IPS-20b (cell line): Measurements from ENCODE around the gene ACTMAP.

ENCODE experiments used
- H3K27ac ChIP-seq: one replicate; pipeline ENCODE4 v1.5.1; 2013; ENCODE audit warnings: low read length
- H3K27me3 ChIP-seq: 2 replicates; pipeline ENCODE4 v1.6.1; 2013; ENCODE audit warnings: mild to moderate bottlenecking, low read length, inconsistent platforms; ENCODE audit not compliant: insufficient read depth
- H3K36me3 ChIP-seq: 2 replicates; pipeline ENCODE4 v1.6.1; 2013; ENCODE audit warnings: low read depth, mild to moderate bottlenecking, inconsistent platforms, low read length, moderate library complexity; ENCODE audit not compliant: insufficient read depth
- H3K4me1 ChIP-seq: 2 replicates; pipeline ENCODE4 v1.6.1; 2013; ENCODE audit warnings: mild to moderate bottlenecking, control low read depth, inconsistent platforms, low read length, moderate library complexity; ENCODE audit not compliant: insufficient read depth
- H3K4me3 ChIP-seq: 2 replicates; pipeline ENCODE4 v1.5.1; 2013; ENCODE audit warnings: mild to moderate bottlenecking, low read length, inconsistent platforms
- H3K9ac ChIP-seq: 2 replicates; pipeline ENCODE4 v1.6.1; 2013; ENCODE audit warnings: low read depth, mild to moderate bottlenecking, inconsistent platforms, low read length, moderate library complexity
- H3K9me3 ChIP-seq: 2 replicates; pipeline ENCODE4 v1.6.1; 2013; ENCODE audit warnings: mild to moderate bottlenecking, low read depth, low read length, inconsistent platforms; ENCODE audit not compliant: insufficient read depth

ACTMAP gene

DNA sequence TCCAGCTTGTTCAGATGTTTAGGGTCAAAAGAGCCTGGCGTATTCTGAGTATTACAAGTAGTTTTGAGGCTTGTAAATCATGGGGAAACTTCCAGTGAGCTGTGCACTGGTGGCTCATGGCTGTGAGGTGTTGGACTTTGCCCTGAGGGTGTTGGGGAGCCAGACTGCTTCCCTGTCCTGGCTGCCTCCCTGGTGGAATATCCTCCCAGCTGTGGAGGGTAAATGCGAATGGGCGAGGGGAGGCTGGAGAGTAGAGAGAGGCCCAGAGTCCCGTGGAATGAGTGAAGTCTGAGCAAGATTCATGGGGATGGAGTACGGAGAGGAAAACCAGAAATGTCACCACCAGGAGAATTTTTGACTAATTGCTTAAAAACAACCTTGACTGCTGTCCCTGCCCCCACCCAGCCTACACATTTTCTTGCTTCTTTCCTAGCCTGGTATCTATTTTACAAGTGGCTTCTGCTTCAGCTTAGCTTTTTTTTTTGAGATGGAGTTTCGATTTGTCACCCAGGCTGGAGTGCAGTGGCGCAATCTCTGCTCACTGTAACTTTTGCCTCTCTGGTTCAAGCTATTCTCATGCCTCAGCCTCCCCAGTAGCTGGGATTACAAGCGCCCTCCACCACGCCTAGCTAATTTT, 4.5 kb upstream of the ACTMAP start:
- Histone ChIP-seq H3K27ac (no peak overlapping the region), H3K9me3 (no peaks in the 10 kb centered on the region), H3K27me3 (no peaks in the 10 kb centered on the region), H3K36me3 (peaks cover 62% of the 10 kb centered on the region), H3K9ac (peak overlapping the region; percentile 42; the same call in 1 of the 2 replicates), H3K4me1 (peaks cover 4% of the 10 kb centered on the region; the same call in 1 of the 2 replicates), H3K4me3 (peak overlapping the region; percentile 51)

DNA sequence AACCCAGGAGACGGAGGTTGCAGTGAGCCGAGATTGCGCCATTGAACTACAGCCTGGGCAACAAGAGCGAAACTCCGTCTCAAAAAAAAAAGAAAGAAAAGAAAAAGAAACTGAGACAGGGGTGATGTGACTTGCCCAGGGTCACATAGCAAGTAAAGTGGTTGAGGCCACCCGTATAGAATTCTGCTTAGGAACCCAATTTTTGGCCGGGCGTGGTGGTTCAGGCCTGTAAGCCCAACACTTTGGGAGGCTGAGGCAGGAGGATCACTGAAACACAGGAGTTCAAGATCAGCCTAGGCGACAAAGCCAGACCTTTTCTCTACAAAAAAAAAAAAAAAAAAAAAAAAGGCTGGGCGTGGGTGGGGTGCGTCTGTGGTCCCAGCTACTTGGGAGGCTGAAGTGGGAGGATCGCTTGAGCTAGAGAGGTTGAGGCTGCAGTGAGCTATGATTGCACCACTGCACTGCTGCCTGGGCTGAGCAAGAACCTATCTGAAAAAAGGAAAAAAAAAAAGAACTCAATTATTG, 2.0 kb upstream of the ACTMAP start:
- Histone ChIP-seq H3K9me3 (no peaks in the 10 kb centered on the region), H3K9ac (peak overlapping the region; percentile 99; the same call in 1 of the 2 replicates), H3K4me1 (peaks cover 9% of the 10 kb centered on the region; the same call in 1 of the 2 replicates), H3K27ac (no peak overlapping the region), H3K27me3 (no peaks in the 10 kb centered on the region), H3K36me3 (peaks cover 40% of the 10 kb centered on the region), H3K4me3 (peak overlapping the region; percentile 97)

DNA sequence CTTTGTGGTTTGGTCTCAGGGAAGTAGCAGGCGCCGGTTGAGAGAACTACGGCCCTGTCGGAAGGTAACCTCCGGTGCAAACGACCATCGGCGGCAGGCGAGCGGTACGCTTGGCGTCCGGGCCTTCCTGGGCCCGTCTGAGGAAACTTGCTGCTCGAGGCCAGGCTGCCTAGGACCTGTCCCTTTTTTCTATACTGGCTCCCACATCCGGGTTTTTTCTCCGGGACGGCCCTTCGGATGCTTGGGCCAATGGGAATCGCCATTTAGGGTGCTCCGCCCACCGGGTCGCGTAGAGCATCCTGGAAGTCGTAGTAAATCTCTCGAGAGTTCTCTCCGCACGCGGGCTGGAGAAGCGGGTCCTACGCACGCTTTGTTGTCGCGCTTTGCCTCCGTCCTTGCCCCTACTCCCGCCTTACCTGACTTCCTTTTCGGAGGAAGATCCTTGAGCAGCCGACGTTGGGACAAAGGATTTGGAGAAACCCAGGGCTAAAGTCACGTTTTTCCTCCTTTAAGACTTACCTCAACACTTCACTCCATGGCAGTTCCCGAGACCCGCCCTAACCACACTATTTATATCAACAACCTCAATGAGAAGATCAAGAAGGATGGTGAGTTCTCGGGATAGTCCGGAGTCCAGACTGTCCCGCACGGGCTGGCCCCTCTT, 729 bp upstream of the ACTMAP start, which contains the start of gene SNRPA:
Gene SNRPA, plus strand, starts transcription at position 330 of the 664 bp plus-strand sequence. Its CDS starts 206 bp downstream, at position 536.
- Histone ChIP-seq H3K36me3 (peaks cover 27% of the 10 kb centered on the region), H3K9ac (peak within 1 kb of the TSS; percentile 99), H3K27me3 (no peaks in the 10 kb centered on the region), H3K9me3 (no peaks in the 10 kb centered on the region), H3K4me1 (peaks cover 9% of the 10 kb centered on the region; the same call in 1 of the 2 replicates), H3K27ac (peak within 1 kb of the TSS; percentile 95), H3K4me3 (peak within 1 kb of the TSS; percentile 97)

DNA sequence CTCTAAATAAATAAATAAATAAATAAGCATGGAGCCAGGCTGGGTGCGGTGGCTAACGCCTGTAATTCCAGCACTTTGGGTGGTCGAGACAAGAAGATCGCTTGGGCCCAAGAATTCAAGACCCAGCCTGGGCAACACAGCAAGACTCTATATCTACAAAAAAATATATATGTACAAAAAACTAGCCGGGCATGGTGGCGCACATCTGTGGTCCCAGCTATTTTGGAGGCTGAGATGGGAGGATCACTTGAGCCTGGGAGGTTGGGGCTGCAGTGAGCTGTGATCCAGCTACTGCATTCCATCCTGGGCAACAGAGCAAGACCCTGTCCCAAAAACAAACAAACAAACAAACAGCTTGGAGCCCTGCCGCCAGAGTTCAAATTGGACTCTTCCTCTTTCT, 2.7 kb downstream of the ACTMAP start:
- no peak overlapping the region for H3K4me3 ChIP-seq
- H3K4me1 ChIP-seq = peaks cover 6% of the 10 kb centered on the region; the same call in 1 of the 2 replicates
- H3K27ac ChIP-seq = no peak overlapping the region
- H3K27me3 ChIP-seq = no peaks in the 10 kb centered on the region
- no peaks in the 10 kb centered on the region for H3K9me3 ChIP-seq
- H3K36me3 ChIP-seq = peaks cover 1% of the 10 kb centered on the region; the same call in 1 of the 2 replicates
- no peak overlapping the region for H3K9ac ChIP-seq

DNA sequence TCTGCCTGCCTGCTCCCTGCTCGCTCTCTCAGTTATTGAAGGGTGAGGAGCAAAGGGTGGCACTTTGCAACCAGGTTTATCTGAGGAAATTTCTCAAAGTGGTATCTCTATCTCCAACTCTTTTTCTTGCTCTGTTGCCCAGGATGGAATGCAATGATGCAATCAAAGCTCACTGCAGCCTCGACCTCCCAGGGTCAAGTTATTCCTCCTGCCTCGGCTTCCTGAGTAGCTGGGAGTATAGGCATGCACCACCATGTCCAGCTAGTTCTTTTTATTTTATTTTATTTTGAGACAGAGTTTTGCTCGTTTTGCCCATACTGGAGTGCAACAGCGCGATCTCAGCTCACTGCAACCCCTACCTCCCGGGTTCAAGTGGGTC, 4.9 kb downstream of the ACTMAP start:
- Histone ChIP-seq H3K4me1 (peaks cover 6% of the 10 kb centered on the region; the same call in 1 of the 2 replicates), H3K36me3 (peaks cover 11% of the 10 kb centered on the region; the same call in 1 of the 2 replicates), H3K4me3 (no peak overlapping the region), H3K9me3 (no peaks in the 10 kb centered on the region), H3K27ac (no peak overlapping the region), H3K9ac (peak overlapping the region; percentile 14; the same call in 1 of the 2 replicates), H3K27me3 (no peaks in the 10 kb centered on the region)

DNA sequence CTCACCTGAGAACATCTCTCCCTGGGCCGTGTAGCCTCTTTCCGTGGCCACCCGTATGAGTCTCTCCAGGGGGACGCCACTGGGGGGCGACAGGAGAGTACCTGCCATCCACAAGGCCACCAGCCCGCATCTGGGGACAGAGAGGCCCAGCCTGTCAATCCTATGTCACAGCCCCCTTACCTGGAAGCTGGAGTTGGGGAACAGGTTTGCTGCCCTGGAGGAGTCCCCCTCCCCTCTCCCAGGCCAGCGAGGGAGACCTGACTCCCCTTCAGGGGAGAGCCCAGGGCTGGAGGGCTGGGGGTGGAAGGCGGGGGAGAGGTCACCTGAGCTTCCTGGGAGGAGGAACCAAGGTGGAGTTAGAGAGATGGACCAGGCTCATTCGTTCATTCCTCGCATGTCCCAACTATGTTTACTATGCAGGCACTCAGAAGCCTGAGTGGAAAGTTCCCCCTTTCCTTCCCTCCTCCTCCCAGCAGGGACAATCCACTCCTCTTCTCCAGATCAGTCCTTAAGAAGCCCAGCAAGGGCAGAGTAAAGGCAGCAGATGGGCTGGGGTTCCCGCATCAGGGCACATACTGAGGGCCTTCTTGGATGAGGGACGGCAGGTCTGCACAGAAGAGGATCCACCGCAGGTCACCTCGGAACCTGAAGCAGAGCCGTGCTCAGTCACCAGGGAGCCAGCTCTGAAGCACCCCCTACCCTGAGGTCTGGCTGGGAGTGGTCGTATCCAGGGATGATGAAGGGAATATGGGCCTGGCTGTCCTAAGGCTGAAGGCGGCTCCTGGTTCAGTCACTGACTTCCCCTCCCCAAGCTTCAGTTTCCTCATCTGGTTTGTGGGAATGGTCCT, 5.5 kb downstream of the ACTMAP start:
- Histone ChIP-seq H3K9ac (peak overlapping the region; percentile 14; the same call in 1 of the 2 replicates), H3K9me3 (no peaks in the 10 kb centered on the region), H3K27ac (no peak overlapping the region)

DNA sequence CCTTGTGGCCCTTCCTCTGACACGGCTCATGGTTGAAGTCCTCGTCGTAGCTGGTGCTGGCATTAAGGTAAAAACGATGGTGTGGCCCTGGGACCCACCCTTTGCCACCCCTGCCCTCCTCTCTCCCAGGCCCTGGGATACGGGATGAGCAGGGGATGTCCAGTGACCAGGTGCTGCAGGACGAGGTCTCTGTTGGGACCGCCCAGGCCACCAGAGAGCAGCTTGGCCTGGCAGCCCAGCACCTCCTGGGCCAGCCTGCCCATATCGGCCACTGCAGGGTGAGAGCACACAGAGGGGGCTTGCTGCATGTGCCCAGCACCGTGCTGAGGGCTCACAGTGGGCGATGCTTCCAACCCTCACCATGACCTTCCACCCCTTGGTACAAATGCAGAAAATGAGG, 6.4 kb downstream of the ACTMAP start:
- Histone ChIP-seq H3K9me3 (no peaks in the 10 kb centered on the region), H3K36me3 (peaks cover 11% of the 10 kb centered on the region; the same call in 1 of the 2 replicates), H3K27ac (no peak overlapping the region), H3K4me3 (no peak overlapping the region), H3K4me1 (no peaks in the 10 kb centered on the region), H3K9ac (no peak overlapping the region), H3K27me3 (no peaks in the 10 kb centered on the region)

More for the DNA sequence above, 5.5 kb downstream of the ACTMAP start:
- H3K4me1 ChIP-seq = peaks cover 5% of the 10 kb centered on the region; the same call in 1 of the 2 replicates
- H3K27me3 ChIP-seq = no peaks in the 10 kb centered on the region
- no peak overlapping the region for H3K4me3 ChIP-seq
- H3K36me3 ChIP-seq = peaks cover 11% of the 10 kb centered on the region; the same call in 1 of the 2 replicates

DNA sequence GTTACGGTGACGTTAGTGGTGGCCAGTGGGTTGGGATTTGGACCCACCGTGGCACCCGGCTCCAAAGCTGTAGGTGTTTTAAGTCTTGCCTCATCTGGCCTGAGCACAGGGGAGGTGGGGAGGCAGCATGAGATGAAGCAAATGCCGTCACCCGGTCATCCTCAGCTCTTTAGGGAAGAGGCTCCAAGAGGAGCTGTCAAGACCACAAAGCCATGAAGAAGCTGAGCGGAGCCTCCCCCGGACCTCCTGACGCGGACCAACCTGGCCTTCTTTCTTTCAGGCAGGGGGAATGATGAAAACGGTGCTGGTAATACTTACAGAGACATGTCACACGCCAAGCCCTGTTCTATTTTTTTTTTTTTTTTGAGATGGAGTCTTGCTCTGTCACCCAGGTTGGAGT, 7.4 kb downstream of the ACTMAP start:
- H3K27me3 ChIP-seq = no peaks in the 10 kb centered on the region
- H3K9me3 ChIP-seq = no peaks in the 10 kb centered on the region
- H3K4me3 ChIP-seq = no peak overlapping the region
- H3K36me3 ChIP-seq = peaks cover 11% of the 10 kb centered on the region; the same call in 1 of the 2 replicates
- H3K27ac ChIP-seq = no peak overlapping the region
- H3K9ac ChIP-seq = no peak overlapping the region
- H3K4me1 ChIP-seq = no peaks in the 10 kb centered on the region

DNA sequence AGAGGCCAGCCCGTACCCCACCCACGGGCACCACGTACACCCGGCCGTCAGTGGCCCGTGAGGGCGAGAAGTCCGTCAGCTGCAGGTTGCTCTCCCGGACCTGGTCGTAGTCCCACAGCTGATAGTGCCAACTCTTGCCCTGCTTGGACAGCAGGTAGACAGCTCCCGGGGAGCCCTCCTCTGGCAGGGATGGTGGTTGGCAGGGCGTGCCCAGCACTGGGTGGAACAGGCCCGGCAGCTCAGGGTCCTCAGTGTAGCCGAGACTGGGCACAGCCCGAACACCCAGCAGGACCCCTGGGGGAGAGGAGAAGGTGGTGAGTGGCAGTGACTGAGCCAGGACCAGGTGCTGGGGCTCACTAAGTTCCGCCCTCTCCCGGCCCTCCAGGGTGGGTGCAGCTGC, 7.8 kb downstream of the ACTMAP start:
- Histone ChIP-seq H3K9ac (no peak overlapping the region), H3K36me3 (peaks cover 13% of the 10 kb centered on the region), H3K9me3 (no peaks in the 10 kb centered on the region), H3K4me3 (no peak overlapping the region), H3K27me3 (no peaks in the 10 kb centered on the region), H3K27ac (no peak overlapping the region), H3K4me1 (no peaks in the 10 kb centered on the region)

DNA sequence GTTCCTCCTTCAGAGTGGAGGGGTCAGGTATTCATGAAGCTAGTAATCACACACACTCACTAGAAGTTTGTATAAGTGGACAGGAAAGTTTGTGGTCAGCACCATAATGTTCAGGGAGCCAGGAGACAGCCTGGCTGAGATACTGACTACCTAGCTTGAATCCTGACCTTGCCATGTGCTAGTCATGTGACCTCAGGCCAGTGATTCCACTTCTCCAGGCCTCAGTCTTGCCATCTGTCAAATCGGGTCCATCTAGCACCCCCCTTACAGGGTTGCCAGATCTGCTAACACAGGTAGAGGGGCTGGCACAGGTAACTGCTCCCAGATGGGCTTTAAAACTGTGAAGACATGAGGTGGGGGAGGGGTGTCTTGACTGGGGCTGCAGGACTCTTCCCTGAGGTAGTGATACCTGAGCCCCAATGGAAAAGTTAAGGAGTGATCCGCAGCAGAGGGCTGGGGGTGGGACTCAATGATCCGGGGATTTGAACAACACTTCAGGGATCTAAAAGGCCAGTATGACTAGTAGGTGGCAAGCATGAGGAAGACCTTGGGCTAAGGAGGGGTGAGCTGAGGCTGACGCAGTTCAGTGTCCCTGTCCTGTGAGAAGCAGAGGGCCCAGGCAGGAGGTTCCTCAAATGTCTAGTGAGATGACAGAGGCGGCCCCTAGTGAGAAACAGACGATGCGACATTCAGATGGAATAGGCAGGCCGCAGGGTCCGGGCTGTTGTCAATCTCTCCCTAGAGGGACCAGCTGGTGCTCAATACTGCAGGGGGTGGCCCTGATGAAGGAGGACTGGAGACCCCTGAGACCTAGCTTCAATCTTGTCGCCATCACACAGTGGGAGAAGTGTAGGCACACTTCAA, 8.5 kb downstream of the ACTMAP start:
- Histone ChIP-seq H3K9me3 (no peaks in the 10 kb centered on the region), H3K36me3 (peaks cover 20% of the 10 kb centered on the region), H3K9ac (no peak overlapping the region; the same call in 1 of the 2 replicates), H3K4me1 (no peaks in the 10 kb centered on the region), H3K4me3 (no peak overlapping the region), H3K27ac (no peak overlapping the region), H3K27me3 (no peaks in the 10 kb centered on the region)
